Mesenchymal stem cell (in vitro differentiated cells and primary cell): ENCODE data around the gene ZNF512B. TPM values are rescaled to one million over a fixed set of nuclear protein-coding genes. Genes with fewer than 3 reads are reported as not detected.

Experiments
- DNase-seq: peaks from one replicate; pipeline ENCODE4 v3.0.0-alpha.2; 2013
- H2AFZ ChIP-seq: one replicate; pipeline ENCODE4 v1.6.1; 2013; ENCODE audit warnings: low read depth, mild to moderate bottlenecking, control low read depth, inconsistent platforms, low read length, moderate library complexity
- H2AK5ac ChIP-seq: 2 replicates; pipeline ENCODE4 v1.6.1; 2013; ENCODE audit warnings: low read length, moderate library complexity, mild to moderate bottlenecking, inconsistent platforms; ENCODE audit not compliant: severe bottlenecking
- H2BK120ac ChIP-seq: one replicate; pipeline ENCODE4 v1.6.1; 2013; ENCODE audit warnings: low read depth, mild to moderate bottlenecking, inconsistent platforms, low read length, moderate library complexity
- H2BK12ac ChIP-seq, 2 experiments: one replicate each; pipeline ENCODE4 v1.6.1; 2013; ENCODE audit warnings: inconsistent platforms in 2 of 2, low read length in 2 of 2, mild to moderate bottlenecking in 2 of 2, moderate library complexity in 2 of 2, control low read depth in 1 of 2
- H2BK15ac ChIP-seq: one replicate; pipeline ENCODE4 v1.6.1; 2013; ENCODE audit warnings: mild to moderate bottlenecking, low read depth, inconsistent platforms; ENCODE audit not compliant: poor library complexity, severe bottlenecking
- H2BK5ac ChIP-seq: 2 replicates; pipeline ENCODE4 v1.6.1; 2013; ENCODE audit warnings: low read depth, mild to moderate bottlenecking, low read length, control low read depth, inconsistent platforms; ENCODE audit not compliant: poor library complexity, severe bottlenecking
- H3K14ac ChIP-seq, 2 experiments: one replicate each; pipeline ENCODE4 v1.6.1; 2013; ENCODE audit warnings: inconsistent platforms in 2 of 2, low read length in 2 of 2, control low read depth in 1 of 2, mild to moderate bottlenecking in 1 of 2, moderate library complexity in 1 of 2
- H3K18ac ChIP-seq, 2 experiments: one replicate each; pipeline ENCODE4 v1.6.1; 2013; ENCODE audit warnings: inconsistent platforms in 2 of 2, low read length in 2 of 2, control low read depth in 1 of 2, low read depth in 1 of 2, mild to moderate bottlenecking in 1 of 2
- H3K23ac ChIP-seq, 2 experiments: one replicate each; pipeline ENCODE4 v1.6.1; 2013; ENCODE audit warnings: inconsistent platforms in 2 of 2, low read length in 2 of 2, mild to moderate bottlenecking in 2 of 2, moderate library complexity in 2 of 2, control low read depth in 1 of 2
- H3K27ac ChIP-seq: 2 replicates; pipeline ENCODE4 v1.5.1; 2013; ENCODE audit warnings: mild to moderate bottlenecking, moderate library complexity, low read length, control low read depth, inconsistent platforms; ENCODE audit not compliant: poor library complexity, severe bottlenecking
- H3K27me3 ChIP-seq, 2 experiments: 2 replicates each; pipeline versions ENCODE4 v1.6.1 to v1.7.0; 2013; ENCODE audit warnings: low read length in 2 of 2, mild to moderate bottlenecking in 2 of 2, moderate library complexity in 2 of 2, control low read depth in 1 of 2, inconsistent platforms in 1 of 2; ENCODE audit not compliant: control insufficient read depth in 1 of 2, insufficient read depth in 1 of 2
- H3K36me3 ChIP-seq, 2 experiments: 2 replicates each; pipeline versions ENCODE4 v1.6.1 to v1.7.0; 2013; ENCODE audit warnings: low read length in 2 of 2, control low read depth in 1 of 2, inconsistent platforms in 1 of 2, low read depth in 1 of 2, mild to moderate bottlenecking in 1 of 2; ENCODE audit not compliant: insufficient read depth in 2 of 2, control insufficient read depth in 1 of 2
- H3K4ac ChIP-seq, 2 experiments: one replicate each; pipeline ENCODE4 v1.6.1; 2013; ENCODE audit warnings: inconsistent platforms in 2 of 2, low read length in 2 of 2, mild to moderate bottlenecking in 2 of 2, moderate library complexity in 2 of 2, control low read depth in 1 of 2, low read depth in 1 of 2
- H3K4me1 ChIP-seq: 2 replicates; pipeline ENCODE4 v1.6.1; 2013; ENCODE audit warnings: low read depth, low read length, control low read depth; ENCODE audit not compliant: control insufficient read depth, insufficient read depth
- H3K4me2 ChIP-seq: 2 replicates; pipeline ENCODE4 v1.6.1; 2013; ENCODE audit warnings: low read length, mild to moderate bottlenecking, inconsistent platforms; ENCODE audit not compliant: poor library complexity, severe bottlenecking
- H3K4me3 ChIP-seq, 2 experiments: 2 replicates each; pipeline versions ENCODE4 v1.5.1 to v1.7.0; 2013; ENCODE audit warnings: low read length in 2 of 2, mild to moderate bottlenecking in 2 of 2, control low read depth in 1 of 2, low read depth in 1 of 2; ENCODE audit not compliant: insufficient read depth in 1 of 2
- H3K79me1 ChIP-seq: replicated peaks from 2 replicates; pipeline ENCODE4 v1.6.1; 2013; ENCODE audit warnings: mild to moderate bottlenecking, control low read depth, low read length, inconsistent platforms; ENCODE audit not compliant: poor library complexity, severe bottlenecking
- H3K9ac ChIP-seq: 2 replicates; pipeline ENCODE4 v1.7.0; 2013; ENCODE audit warnings: mild to moderate bottlenecking, low read length, moderate library complexity
- H3K9me3 ChIP-seq: 2 replicates; pipeline ENCODE4 v1.7.0; 2013; ENCODE audit warnings: mild to moderate bottlenecking, low read length; ENCODE audit not compliant: control insufficient read depth
- H4K8ac ChIP-seq: one replicate; pipeline ENCODE4 v1.6.1; 2013; ENCODE audit warnings: inconsistent platforms, mild to moderate bottlenecking, low read length, moderate library complexity
- H4K91ac ChIP-seq: one replicate; pipeline ENCODE4 v1.6.1; 2013; ENCODE audit warnings: mild to moderate bottlenecking, low read length, inconsistent platforms
- WGBS: methylation state at CpG from one replicate; pipeline ENCODE4 v1.1.7; 2013; ENCODE audit warnings: mixed read lengths; 5-methylcytosine and 5-hydroxymethylcytosine counted together
- small RNA-seq: library from polyadenylated mRNA; stranded (forward); fragments of <200 nt; extraction: miRNeasy Mini kit (QIAGEN cat#:217004); gene quantifications from one replicate; pipeline ENCODE3, GENCODE V24; 2013; ENCODE audit warnings: low read depth

Gene ZNF512B

DNA sequence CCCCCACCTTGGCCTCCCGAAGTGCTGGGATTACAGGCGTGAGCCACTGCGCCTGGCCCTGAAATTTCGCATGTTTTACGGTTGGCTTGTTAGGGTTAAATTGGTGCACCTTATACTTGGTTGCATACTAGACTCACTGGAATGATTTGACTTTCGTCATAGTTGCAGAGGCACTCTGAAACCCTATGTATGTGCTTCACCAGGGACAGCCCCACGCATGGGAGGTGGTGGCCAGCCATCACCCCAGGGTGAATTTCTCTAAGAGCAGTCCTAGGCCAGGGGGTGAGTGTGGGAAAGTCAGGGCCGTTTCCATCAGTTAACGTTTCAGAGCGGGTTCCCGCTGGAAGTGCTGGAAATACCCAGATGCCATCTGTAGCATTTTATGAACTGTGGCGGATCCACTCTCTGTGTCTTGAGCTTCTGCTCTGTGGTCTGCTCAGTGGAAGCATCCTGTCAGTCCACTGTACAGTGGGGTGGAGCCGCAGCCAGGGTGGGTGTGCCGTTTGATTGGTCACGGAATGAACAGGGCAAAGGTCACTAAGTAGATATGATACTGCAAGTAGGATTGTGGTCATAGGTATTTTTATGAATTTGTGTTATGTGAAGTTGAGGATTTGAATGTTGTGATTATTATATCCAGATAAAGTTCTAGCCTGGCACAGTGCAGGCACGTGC, 61.6 kb downstream of the ZNF512B start:
- Histone ChIP-seq H3K4me1 (peaks cover 25% of the 10 kb centered on the region), H3K27ac (no peak overlapping the region), H3K9me3 (no peaks in the 10 kb centered on the region), H3K18ac (no peak overlapping the region), H3K4me3 (no peak overlapping the region), H3K4ac (no peak overlapping the region), H2AFZ (no peak overlapping the region), H2BK5ac (no peak overlapping the region), H3K14ac (no peak overlapping the region), H3K79me1 (peaks cover 3% of the 10 kb centered on the region), H3K9ac (no peak overlapping the region), H4K8ac (peak overlapping the region; percentile 29), H3K27me3 (no peaks in the 10 kb centered on the region), H2BK12ac (peak overlapping the region in 1 of 2 experiments; percentile 15), H3K36me3 (peaks cover 2 to 14% of the 10 kb centered on the region in 2 experiments), H4K91ac (no peak overlapping the region), H2BK120ac (no peak overlapping the region), H2BK15ac (no peak overlapping the region), H3K23ac (no peak overlapping the region), H3K4me2 (no peak overlapping the region), H2AK5ac (no peak overlapping the region)
- 94% methylated on average over 16 of the region's 16 CpGs for WGBS
- peak; percentile 18 for DNase-seq

Small RNA genes lying within 50 kb of the gene (small RNA-seq; reads per million reads assigned to genes)
- not detected for gene MIR647
- gene MIR941-2 = not detected
- gene MIR941-4 = not detected
- gene MIR941-5 = not detected
- not detected for gene RNU1-134P
